ENCODE measurements around the gene MCCC2.
"Not testable (repeated sequence)": the region's sequence is repeated elsewhere in the genome, so short reads cannot be mapped to it uniquely, and the experiment has no call there.

The MCCC2 gene

DNA sequence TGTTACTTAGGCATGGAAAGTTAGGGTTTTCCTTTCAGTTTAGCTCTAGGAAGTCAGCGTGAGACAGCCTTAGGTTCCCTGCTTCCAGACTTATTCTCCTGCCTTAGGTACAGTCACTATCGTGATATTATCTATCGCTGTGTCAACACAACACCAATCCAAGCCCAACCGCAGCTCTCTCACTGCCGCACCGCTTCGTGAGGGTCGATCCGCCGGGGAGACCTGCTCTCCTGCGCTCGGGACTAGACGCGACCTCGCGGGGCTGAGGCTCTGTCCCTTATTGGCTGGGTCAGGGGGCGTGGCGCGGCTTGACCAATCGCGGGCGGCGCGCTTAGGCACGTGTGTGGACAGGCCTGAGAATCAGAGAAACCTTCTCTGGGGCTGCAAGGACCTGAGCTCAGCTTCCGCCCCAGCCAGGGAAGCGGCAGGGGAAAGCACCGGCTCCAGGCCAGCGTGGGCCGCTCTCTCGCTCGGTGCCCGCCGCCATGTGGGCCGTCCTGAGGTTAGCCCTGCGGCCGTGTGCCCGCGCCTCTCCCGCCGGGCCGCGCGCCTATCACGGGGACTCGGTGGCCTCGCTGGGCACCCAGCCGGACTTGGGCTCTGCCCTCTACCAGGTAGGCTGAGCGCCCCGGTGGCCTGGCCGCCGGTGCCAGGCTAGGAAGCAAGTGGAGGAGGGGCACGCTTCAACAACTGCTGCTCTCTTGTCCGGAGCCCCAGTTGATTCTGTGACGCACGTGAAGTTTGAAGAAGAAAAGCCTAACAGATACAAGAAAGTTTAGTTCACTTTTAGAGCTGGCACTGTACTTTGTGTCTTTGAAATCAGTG is at the start of gene MCCC2:
MCCC2 (plus strand) TSS at position 400 of the 825 bp plus-strand sequence; CDS start at position 486, 86 bp downstream.
- peak; percentile 84 for DNase-seq

- no peak for DNase-seq
These were observed 49.5 kb upstream of the MCCC2 start for GRCh38 chr5:71537687-71538086.

- DNase-seq = not testable (repeated sequence)
These were observed 36.3 kb upstream of the MCCC2 start for GRCh38 chr5:71550885-71551284.

GRCh38 chr5:71551582-71551981 is 35.6 kb upstream of the MCCC2 start:
- DNase-seq = not testable (repeated sequence)

GRCh38 chr5:71552026-71552749 is 35.0 kb upstream of the MCCC2 start:
- not testable (repeated sequence) for DNase-seq

DNA sequence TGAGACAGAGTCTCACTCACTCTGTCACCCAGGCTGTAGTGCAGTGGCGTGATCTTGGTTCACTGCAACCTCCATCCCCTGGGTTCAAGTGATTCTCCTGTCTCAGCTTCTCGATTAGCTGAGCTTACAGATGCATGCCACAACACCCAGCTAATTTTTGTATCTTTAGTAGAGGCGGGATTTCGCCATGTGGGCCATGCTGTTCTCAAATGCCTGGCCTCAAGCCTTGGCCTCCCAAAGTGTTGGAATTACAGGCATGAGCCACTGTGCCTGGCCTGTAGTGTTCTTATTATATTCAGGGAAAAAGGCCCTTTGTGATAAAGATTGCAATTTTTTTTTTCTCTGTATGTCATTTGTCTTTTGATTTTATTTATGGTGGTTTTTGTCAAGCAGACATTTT is 24.0 kb upstream of the MCCC2 start:
- DNase-seq = no peak

DNA sequence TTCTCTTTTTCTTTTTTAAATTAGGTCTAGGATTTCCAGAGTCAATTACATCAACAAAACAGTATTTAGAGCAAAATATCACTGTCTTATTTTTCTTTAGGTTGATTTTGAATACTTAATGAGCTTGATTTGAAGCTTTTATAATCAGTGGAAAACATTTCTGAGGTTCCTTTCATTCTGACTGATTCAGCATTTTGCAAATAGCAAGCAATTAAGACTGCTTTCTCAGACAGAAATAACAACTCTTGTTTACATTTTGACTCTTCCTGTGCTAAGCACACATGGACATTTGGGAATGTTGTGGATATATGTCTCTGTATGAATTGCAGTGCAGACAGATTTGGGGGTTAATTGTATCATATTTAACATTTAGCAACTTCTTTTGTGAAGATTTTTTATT is 22.2 kb upstream of the MCCC2 start:
- DNase-seq = no peak

DNA sequence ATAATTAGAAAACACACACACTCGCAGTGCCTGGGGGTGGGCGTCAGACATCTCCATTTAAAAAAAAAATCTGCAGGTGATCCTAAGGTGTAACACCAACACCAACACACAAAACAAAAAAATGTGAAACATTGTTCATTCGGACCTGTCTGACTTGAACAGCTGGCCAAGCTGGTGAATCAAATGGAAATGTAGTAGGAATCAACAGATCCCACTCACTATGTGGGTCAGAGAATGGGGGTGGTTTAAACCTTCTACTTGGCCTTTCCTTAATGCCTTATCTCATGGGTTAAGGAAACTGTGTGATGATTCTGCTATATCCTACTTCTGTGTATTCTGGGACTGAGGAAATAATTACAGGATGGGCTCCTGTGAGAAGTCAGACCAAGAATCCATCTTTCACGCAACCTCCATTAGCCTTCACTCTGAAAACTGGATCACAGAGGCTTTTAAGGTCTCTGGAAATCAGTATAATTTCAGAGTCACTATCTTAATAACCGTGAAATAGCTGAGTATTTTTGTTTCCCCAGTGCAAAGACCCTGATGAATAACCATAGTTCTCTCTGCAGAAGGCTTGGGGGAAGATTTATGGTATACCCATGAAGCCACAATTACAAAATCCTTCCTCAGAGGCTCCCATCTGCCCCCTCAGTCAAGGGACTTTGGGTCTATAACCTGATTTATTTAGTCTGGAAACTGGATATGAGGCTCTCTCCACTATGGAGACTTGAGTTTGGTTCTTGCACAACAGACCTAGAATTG is 17.2 kb upstream of the MCCC2 start:
- no peak for DNase-seq

DNA sequence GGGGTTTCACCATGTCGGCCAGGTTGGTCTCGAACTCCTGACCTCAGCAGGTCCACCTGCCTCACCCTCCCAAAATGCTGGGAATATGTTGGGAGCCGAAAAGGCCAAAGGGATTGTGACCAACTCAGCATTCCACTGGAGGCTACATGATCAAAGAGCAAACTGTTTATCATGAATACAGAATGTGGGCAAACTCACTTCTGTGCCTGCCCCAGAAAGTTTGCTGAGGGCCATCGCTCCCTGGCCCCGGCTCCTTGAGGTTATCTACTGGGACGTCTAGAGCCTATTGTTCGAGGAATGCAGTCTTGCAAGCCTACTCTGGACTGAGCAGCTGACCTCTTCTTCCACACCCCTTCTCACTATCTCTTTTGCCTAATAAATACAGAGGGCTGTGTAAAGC is 15.3 kb upstream of the MCCC2 start:
- DNase-seq = not testable (repeated sequence)

- no peak for DNase-seq
These were observed 13.5 kb upstream of the MCCC2 start for GRCh38 chr5:71573591-71573990.

DNA sequence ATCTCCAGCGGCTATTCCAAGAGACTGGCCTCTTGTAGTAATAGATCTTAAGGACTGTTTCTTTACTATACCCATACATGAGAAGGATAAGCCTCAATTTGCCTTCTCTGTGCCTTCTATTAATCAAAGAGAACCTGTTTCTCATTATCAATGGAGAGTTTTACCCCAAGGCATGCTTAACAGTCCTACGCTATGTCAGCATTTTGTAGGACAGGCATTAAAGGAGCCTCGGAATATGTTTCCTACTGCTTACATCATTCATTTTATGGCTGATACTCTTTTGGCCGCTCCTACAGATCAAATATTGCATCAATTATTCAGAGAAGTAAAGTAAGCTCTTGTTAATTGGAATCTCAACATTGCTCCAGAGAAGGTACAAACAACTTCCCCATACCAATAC is 11.6 kb upstream of the MCCC2 start:
- not testable (repeated sequence) for DNase-seq

- DNase-seq = no peak
These were observed 10.9 kb upstream of the MCCC2 start for GRCh38 chr5:71576241-71576640.

DNA sequence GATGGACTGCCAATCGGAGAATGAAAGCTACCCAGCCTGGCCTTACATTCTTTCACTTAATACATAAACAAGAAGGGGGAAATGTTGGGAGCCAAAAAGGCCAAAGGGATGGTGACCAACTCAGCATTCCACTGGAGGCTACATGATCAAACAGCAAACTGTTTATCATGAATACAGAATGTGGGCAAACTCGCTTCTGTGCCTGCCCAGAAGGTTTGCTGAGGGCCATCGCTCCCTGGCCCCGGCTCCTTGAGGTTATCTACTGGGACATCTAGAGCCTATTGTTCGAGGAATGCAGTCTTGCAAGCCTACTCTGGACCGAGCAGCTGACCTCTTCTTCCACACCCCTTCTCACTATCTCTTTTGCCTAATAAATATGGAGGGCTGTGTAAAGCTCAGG is 9.3 kb upstream of the MCCC2 start:
- DNase-seq = not testable (repeated sequence)

DNA sequence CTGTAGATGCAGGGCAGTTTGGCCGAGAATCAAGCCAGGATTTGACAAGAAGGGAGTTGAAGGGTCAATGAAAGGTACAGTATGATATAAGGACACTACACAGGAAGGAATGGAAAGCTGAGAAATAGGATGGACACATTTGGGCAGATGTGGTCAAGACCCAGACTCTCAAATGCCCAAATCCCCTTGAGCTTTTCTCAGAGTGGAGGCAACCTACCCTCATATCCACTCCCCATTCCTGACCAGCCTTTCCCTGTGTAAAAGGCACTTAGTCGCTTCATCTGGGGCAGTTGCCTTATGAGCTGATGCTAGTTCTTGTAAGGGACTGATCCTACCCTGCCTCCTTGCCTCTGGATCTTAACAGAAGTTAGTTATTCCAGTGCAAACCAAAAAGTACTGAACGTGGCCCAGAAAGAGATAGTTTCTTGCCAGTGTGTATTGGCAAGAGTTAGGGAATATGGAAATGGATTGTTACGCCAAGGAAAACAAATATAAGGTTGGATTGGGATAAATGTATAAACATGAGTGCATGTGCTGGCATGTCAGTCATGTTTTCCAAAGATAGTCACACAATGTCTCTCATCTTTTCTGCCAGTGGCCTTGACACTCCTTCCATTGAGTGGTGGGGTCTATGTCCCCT is 4.1 kb upstream of the MCCC2 start:
- no peak for DNase-seq

GRCh38 chr5:71586052-71586940 is 844 bp upstream of the MCCC2 start:
- DNase-seq = peak; percentile 11

GRCh38 chr5:71587766-71588532 is 809 bp downstream of the MCCC2 start:
- DNase-seq = no peak

DNA sequence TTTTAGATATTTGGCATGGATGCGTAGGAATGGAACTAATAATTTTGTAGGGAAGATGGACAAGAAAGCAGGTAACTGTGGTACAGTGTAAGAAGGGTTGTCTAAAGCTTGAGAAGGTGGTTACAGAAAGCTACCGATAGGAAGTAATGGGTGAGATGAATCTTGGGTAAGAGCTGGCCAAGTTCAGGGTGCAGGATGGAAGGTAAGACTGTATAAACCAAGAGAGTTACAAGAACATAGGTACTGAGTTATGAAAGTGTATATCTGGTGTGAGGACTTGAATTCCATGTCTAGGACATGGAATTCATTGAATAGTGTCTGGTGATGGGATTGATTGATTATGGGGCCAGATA is 1.4 kb downstream of the MCCC2 start:
- no peak for DNase-seq

- no peak for DNase-seq
These were observed 2.8 kb downstream of the MCCC2 start for GRCh38 chr5:71589903-71590302.

DNA sequence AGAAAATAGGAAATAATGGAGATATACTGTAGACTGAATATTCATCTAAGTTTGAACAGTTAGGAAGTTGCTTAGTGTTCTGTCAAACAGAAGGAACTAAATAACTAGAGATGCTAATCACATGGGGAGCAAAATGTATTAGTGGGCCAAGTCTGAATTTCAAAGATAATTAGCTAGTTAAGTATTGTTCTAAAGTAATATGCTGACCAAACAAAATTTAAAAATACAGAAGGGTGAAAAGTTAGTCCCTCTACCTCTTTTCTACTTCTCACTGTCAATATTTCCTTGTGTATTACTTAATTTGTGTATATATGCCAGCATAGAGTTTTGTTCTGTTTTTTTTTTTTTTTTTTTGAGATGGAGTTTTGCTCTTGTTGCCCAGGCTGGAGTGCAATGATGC is 4.0 kb downstream of the MCCC2 start:
- no peak for DNase-seq

- DNase-seq = no peak
These were observed 9.0 kb downstream of the MCCC2 start for GRCh38 chr5:71596169-71596568.

- no peak for DNase-seq
These were observed 9.9 kb downstream of the MCCC2 start for GRCh38 chr5:71597001-71597400.

Data from GOT3 (cell line).